Peyer's patch (tissue), 4 donors: Measurements from ENCODE around the gene BAAT.

Experiments used
- CTCF ChIP-seq, 6 experiments: fragments of 450-650 bp in 4 of 6; fragments of 200-600 bp in 2 of 6; sonication (generic) in 1 of 6; IDR thresholded peaks; one replicate each; pipeline ENCODE4 v1.5.1; 2017 to 2019; ENCODE audit warnings: antibody characterized with exemption in 6 of 6, mild to moderate bottlenecking in 3 of 6, moderate library complexity in 1 of 6
- POLR2A ChIP-seq, 2 donors: fragments of 450-650 bp; IDR thresholded peaks; one replicate each; pipeline ENCODE4 v1.5.1; 2017; ENCODE audit warnings: antibody characterized with exemption in 2 of 2, mild to moderate bottlenecking in 2 of 2, moderate library complexity in 2 of 2

- TF ChIP-seq CTCF (IDR thresholded peaks at IDR 0.05) (no peak), POLR2A (IDR thresholded peaks at IDR 0.05) (no peak)
Measured at GRCh38 chr9:101394687-101395086, 9.9 kb upstream of the BAAT start.
